HG03025 (cell line): ENCODE results near the gene ZFYVE9.
"Not testable (repeated sequence)": the region's sequence is repeated elsewhere in the genome, so short reads cannot be mapped to it uniquely, and the experiment has no call there.

Experiments
- ATAC-seq: cut with Tn5 transposase; IDR thresholded peaks from one replicate; pipeline ENCODE4 v1.9.1; 2021; ENCODE audit warnings: mild to moderate bottlenecking, moderate library complexity; ENCODE audit not compliant: unreplicated experiment, low FRiP score

ZFYVE9 gene, protein sequence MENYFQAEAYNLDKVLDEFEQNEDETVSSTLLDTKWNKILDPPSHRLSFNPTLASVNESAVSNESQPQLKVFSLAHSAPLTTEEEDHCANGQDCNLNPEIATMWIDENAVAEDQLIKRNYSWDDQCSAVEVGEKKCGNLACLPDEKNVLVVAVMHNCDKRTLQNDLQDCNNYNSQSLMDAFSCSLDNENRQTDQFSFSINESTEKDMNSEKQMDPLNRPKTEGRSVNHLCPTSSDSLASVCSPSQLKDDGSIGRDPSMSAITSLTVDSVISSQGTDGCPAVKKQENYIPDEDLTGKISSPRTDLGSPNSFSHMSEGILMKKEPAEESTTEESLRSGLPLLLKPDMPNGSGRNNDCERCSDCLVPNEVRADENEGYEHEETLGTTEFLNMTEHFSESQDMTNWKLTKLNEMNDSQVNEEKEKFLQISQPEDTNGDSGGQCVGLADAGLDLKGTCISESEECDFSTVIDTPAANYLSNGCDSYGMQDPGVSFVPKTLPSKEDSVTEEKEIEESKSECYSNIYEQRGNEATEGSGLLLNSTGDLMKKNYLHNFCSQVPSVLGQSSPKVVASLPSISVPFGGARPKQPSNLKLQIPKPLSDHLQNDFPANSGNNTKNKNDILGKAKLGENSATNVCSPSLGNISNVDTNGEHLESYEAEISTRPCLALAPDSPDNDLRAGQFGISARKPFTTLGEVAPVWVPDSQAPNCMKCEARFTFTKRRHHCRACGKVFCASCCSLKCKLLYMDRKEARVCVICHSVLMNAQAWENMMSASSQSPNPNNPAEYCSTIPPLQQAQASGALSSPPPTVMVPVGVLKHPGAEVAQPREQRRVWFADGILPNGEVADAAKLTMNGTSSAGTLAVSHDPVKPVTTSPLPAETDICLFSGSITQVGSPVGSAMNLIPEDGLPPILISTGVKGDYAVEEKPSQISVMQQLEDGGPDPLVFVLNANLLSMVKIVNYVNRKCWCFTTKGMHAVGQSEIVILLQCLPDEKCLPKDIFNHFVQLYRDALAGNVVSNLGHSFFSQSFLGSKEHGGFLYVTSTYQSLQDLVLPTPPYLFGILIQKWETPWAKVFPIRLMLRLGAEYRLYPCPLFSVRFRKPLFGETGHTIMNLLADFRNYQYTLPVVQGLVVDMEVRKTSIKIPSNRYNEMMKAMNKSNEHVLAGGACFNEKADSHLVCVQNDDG (N-terminal part only)

DNA sequence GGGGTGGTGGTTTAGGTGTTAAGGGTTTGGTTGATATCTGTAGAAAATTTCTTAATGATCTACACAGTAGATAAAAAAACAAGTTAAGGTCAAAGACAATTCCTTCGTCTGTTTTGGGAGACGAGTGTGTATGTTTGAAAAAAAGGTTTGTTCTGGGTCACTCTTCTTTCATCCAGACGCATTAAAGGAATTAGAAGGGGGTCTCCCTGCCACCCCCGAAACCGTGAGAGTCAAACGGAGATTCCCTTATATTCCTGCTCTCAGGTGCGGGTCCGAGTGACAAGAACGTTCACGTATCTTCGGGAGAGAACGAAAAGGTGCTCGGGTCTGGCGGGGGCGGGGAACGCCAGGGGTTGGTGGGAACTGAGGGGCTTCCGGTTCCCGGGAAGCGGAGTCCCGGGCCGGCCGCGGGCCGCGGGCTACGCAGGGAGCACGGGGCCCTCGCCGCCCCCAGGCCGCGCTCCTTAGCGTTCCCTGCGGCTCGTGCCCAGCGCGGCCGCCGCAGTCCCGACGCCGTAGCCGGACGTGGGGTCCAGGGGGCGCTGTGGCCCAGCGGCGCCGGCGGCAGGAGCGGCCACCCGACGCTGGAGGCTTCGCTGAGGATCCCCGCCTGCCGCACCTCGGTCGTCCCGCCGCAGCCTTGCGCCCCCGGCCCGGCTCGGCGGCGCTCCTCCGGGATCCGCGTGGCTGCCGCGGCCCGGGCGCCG is at the start of gene ZFYVE9:
Gene ZFYVE9, plus strand, starts transcription at position 577 of the 707 bp plus-strand sequence. CDS start 91,118 bp downstream, outside the sequence.
- ATAC-seq: peak; percentile 74

DNA sequence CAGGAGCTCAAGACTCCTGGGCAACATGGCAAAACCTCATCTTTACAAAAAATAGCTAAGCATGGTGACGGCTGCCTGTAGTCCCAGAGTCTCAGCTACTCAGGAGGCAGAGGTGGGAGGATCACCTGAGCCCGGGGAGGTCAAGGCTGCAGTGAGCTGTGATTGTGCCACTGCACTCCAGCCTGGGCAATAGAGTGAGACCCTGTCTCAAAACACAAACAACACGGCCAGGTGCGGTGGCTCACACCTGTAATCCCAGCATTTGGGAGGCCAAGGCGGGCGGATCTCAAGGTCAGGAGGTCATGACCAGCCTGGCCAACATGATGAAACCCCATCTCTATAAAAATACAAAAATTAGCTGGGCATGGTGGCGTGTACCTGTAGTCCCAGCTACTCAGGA is 47.6 kb upstream of the ZFYVE9 start:
- ATAC-seq: not testable (repeated sequence)

DNA sequence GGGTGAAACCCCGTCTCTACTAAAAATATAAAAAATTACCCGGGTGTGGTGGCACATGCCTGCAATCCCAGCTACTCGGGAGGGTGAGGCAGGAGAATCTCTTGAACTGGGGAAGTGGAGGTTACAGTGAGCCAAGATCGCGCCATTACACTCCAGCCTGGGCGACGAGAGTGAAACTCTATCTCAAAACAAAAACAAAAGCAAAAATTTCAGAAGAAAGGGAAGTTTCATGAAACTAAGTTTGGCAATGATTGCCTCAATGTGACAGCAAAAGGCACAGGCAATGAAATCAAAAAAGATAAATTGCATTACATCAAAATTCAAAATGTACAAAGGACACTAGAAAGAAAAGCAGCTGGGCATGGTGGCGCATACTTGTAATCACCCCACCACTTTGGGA is 45.7 kb upstream of the ZFYVE9 start:
- no peak for ATAC-seq

DNA sequence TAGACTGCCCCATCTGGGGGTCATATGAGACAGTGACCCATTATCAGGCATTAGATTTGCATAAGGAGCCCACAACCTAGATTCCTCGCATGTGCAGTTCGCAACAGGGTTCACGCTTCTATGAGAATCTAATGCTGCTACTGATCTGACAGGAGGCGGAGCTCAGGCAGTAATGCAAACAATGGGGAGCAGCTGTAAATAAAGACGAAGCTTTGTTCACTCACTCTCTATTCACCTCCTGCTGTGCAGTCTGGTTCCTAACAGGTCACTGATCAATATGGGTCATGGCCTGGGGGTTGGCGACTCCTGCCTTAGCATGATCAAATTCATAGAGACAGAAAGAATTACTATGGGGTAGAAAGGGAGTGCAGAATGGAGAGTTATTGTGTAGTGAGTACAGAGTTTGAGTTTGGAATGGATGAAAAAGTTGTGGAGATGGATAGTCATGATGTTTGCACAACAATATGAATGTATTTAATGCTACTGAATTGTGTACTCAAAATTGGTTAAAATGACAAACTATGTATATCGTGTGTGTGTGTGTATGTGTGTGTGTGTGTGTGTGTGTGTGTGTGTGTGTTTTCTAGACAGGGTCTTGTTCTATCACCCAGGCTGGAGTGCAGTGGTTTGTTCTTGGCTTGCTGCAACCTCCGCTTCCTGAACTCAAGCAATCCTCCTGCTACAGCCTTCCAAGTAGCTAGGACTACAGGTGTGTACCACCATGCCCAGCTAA is 43.6 kb upstream of the ZFYVE9 start:
- ATAC-seq: no peak

DNA sequence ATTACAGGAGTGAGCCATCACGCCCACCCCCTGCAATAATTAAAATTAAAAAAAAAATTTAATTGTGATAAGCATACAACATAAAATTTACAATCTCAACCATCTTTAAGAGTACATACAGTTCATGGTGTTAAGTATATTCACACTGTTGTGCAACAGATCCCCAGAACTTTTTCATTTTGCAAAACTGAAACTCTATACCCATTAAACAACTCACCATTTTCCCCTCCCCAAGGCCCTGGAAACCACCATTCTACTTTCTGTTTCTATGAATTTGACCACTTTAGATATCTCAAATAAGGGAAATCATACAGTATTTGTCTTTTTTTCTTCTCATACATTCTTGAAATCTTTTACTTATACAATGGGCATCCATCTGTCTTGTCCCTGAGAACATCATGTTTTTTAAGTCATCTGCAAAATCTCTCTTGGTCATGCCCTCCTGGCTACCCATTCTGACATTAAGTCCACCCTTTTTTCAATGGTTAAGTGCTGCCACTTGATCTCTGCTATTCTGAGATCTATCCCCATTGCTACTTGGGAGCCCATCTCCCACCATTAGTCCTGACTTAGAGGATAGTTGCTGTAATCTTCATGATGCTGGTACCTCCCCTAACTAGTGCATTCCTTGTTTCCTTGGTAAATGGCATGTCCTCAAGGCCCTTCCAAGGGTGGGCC is 39.4 kb upstream of the ZFYVE9 start:
- ATAC-seq: no peak

DNA sequence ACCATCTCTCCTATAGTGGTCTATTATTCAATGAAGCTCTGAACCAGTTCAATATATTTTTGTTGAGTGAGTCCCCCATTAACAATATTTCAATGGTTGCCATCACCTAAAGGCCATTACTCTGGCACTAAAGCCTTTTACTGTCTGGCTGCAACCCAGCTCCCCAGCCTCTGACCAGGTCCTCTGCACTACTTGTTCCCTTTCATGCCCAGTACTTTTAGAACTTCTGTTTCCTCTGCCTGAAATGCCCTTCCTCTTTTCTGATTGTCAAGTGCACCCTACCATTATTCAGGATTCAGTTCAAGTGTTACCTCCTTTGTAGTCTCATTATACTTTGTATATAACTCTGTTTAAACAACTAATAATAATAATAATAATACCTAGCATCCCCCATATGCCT is 30.4 kb upstream of the ZFYVE9 start:
- ATAC-seq: no peak

DNA sequence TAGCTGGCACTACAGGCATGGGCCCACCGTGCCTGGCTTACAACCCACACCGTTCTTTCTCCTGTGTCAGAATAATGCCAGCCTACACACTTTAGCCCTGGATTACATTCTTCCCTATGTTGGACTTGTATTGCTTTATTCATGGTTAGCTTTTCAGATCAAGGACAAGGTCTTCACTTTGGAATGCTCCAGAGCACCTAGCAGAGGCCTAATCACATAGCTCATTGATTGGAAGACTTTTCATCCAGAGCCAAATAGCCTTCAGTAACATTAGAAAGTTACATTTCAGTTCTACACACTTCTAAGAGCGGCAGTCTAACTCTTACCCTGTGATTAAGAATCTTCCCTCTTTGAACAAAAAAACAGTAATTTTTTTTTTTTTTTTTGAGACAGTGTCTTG is 29.4 kb upstream of the ZFYVE9 start:
- no peak for ATAC-seq

DNA sequence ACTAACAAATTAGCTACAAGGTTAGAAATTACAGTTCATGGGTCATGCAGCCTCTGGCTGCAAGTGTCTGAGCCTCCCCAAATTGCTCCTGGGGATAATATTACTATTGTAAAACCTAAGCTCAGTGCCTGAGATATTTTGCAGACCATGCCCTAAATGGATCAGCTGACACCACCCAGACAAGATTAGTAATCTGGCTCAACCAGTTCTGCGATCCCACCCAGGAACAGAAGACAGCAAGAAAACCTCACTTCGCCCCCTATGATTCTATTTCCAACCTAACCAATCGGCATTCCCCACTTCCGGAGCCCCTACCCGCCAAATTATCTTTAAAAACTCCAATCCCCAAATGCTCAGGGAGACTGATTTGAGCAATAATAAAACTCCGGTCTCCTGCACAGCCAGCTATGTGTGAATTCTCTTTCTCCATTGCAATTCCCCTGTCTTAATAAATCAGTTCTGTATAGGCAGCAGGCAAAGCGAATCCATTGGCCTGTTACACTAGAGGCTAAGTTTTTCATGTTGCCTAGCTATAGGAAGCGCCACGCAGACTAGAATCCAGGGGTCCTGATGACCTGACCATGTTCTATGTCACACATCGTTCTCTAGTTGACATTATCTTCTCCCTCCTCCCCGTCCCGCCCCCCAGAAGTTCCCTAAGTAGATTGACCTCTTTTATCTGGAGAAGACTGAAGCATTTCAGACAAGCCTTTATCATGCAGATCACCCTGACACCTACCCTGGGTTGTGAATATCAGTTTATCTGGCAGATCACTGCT is 22.4 kb upstream of the ZFYVE9 start:
- no peak for ATAC-seq

DNA sequence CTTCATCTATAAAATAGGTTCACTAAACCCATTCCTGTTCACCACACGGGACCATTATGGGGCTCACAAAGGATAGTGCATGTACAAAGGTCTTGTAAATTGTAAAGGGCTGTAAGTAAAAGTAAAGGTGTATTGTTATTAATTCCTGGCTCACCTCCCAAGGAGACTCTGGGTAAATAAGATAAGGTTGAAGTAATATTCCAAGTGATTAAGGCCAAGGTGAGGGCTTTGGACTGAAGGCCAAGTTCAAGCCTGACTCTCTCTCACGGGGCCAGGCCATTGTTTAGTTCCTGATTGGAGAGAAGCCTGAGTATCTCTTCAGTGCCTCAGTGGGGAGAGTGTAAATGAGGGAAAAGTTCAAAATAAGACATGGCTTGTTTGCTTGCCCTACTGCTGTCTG is 19.5 kb upstream of the ZFYVE9 start:
- no peak for ATAC-seq

DNA sequence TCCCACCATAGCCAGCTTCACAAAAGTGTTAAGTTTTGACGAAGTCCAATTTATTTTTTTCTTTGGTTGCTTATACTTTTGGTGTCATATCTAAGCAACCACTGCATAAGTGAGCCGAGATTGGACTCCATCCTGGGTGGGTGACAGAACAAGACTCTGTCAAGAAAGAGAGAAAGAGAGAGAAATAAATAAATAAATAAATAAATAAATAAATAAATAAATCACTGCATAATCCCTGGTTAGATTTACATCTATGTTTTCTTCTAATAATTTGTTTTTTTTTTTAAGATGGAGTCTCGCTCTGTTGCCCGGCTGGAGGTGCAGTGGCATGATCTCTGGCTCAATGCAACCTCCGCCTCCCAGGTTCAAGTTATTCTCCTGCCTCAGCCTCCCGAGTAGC is 18.3 kb upstream of the ZFYVE9 start:
- no peak for ATAC-seq

DNA sequence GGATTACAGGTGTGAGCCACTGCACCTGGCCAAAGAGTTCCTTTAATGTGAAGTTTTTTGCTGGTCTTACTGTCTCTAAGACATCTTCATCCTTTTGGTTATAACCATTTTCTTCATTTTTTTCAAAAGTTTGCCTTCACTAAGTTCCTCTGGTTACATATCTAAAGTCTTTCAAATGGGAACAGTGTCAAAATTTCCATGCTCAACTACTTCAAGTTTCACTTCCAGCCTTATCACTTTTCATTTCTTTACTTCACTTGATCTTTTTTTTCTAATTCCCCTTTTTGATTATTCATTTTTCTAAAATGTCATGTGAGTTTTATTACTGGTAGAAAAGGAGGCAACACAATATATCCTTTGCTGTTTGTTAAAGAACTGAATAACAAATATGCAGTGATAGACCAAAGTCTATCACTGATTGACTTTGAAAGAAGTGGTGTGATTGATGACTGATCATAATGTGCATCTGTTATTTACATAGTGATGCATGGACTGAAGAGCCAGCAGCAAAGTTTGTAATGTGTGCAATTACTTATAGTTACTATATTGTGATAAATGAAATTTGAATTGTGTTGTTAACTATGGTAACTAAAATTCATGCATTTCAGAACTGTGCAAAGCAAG is 16.0 kb upstream of the ZFYVE9 start:
- no peak for ATAC-seq

DNA sequence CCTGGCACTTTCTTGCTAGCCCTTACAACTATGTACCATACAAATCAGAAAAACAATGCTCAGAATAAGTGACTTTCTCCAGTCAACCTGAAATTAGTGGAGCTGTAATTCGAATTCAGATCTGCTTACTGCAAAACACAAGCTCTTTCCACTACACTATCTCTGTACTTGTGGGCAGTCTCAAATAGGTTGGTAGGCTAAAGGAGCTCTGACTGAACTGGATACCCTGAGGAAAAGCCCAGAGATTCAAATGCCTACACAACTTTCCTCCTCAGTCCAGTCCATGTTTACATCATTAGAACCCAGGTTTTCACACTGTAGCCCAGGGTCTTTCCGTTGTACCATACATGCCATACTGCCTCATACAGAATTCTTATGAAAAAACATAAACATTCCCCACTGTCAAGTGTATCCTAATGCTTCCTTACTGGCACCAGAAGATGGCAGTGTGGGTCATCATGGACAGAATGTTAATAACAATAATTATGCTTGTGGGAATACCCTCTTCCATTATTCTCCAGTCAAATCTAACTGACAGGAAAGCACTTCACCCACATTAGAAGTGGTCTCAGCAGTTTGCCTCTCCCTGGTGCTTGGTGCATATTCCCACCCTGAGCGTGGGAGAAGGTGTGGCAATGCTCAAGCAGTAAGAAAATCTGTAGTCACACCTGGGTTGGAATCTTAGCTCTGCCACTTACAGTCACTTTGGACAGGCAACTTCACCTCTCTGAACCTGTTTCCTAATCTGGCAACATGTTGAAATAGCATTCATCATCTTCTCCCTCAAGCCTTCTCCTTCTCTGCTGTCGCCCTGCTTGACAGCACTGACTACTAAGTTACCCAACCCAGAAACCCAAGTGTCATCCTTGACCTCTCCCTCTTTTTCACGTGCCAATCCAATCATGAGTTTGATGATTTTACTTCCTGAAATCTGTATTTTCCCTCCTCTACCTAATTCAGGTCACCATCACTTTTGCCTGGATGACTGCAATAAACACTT is 14.4 kb upstream of the ZFYVE9 start:
- no peak for ATAC-seq

DNA sequence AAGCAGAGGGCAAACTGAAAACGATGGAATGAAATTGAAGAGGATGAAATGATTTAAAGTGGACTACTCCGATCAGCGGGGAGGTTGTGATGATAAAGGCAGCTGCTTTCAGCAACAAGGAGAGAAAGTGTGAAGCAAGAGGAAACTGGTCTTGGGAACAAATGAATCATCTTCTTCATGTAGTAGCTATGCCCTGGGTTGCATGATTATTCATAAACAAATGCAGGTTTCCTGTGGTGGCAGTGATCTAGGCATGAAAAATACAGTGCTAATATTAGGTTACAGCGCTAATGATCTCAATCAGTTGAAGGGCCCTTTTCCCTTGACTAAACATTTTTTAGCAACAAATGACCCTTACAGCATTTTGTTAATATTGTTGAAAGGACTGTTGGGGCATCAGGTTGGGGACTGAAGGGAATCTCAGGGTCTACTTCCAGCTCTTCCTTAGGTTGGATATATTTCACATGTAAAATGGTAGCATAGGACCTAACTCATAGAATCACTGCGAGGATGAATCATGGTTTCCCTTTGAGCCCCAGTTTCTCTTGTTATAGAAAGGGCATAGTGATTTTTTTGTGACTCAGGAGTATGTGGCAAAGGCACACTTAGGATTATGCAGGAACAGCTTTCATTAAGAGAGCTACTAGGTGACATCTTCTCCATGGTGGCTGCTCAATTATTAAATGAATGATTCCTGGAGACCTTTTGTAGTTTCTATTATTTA is 1.9 kb upstream of the ZFYVE9 start:
- no peak for ATAC-seq

DNA sequence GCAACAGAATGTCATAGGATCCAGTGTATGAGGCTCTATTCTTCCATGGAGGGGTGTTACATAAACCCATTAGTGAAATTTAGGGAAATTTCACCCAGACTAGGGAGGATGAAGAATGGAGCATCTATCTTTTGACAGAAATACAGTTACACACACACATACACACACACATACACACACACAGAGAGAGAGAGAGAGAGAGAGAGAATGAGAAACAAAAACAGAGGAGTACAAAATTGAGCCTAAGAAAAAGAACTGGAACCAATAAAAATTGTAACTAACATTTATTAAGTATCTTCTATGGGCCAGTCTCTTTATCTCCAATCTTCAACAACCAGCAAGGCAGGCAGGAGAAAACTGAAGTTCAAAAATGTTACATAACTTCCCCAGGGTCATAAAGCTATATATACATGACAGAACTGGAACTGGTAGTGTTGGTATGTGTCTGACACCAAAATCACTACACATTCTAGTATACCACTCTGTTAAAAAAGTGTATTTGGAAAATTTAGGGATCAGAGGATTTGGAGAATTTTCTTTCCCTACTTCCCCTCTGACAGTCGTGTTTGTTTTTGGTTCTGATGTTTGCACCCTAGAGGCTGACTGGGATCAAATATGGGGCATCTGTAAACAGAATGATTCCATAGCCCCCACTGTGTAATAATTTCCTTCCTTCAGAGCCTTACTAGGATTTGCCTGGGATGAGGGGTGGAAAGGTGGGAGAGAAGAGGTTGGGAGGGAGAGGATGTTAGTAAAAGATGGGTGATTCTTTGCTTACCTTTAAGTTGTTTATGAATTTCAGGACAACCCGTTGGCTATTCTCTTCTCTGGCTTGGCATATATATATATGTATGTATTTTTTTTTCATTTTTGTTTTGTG is 1.0 kb upstream of the ZFYVE9 start:
- ATAC-seq: no peak
